HG03342 (cell line): Measurements from ENCODE around the gene CCIN.
"Not testable (repeated sequence)": the region's sequence is repeated elsewhere in the genome, so short reads cannot be mapped to it uniquely, and the experiment has no call there.

Experiments used
- ATAC-seq: cut with Tn5 transposase; IDR thresholded peaks from one replicate; pipeline ENCODE4 v1.9.1; 2021; ENCODE audit warnings: mild to moderate bottlenecking, moderate library complexity; ENCODE audit not compliant: unreplicated experiment

The CCIN gene

DNA sequence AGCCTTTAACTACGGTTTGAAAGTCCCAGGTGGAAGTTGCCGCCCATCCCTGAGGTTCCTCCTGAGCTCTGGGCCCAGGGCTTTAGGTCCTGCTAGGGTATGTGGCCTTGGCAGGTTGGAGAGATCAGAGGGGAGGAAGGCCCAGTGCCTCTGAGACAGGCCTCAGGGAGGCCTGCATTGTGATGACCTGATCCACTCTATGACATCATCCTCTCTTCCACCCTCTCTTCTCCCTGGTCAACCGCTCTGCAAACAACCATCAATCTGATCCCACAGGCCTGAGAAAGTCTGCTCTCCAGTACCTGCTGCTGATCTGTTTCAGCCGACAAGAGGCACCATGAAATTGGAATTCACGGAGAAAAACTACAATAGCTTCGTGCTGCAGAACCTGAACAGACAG lies at the start of gene CCIN:
Gene CCIN (plus strand): TSS at position 223 of the 400 bp plus-strand sequence. CDS start 115 bp downstream, at position 338.
- no peak for ATAC-seq

DNA sequence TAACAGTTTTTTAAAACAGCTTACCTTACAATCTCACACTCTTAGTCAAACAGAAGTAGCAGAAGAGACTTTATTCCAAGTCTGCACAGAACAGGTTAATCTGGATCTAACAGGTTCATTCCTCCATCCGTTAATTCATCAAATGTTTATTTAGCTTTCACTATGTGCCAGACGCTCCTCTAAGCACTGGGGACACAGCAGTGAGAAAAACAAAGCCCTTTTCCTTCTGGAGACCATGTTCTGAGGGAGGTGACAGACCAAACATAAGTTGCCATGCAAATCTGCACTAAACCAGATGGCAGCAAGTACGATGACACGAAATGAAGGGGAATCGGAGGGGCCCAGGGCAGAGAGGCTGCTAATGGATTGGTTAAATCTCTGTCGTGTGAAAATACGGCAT lies 49.7 kb upstream of the CCIN start:
- ATAC-seq = no peak

DNA sequence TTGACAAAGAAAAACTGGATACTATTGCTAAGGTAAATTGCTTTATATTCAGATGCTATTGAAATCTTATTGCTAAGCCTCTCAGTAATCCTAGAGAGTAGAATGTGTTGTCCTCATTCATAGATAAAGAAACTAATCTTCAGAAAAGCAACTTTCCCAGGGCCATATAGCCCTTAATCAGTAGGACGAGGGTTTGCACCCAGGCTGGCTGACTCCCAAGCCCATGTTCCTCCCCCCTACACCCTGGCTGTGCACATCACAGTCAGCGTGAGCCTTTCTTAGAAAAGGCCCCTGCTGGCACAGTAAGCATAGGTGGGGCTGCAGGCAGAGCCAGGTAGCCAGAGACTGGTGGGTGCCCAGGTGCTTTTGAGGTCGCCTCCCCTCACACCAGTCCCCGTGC lies 48.5 kb upstream of the CCIN start:
- no peak for ATAC-seq

DNA sequence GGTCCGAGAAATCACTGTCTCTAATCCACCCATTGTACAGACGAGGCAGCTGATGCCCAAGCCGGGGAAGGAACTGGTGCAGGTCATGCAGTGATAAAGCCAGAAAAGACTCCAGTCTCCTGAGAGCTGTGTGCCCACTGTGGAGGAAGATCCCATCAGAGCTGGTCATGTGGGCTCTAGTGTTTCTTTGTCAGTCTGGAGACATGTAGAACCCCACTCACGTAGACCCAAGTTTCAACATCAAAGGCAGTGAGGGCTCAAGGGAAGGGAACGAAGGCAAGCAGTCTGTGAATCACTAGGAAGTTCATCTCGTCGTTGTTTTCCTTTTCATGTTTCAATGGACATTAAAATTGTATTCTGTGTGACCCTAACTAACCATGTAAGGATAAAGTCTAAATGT lies 47.2 kb upstream of the CCIN start:
- no peak for ATAC-seq

DNA sequence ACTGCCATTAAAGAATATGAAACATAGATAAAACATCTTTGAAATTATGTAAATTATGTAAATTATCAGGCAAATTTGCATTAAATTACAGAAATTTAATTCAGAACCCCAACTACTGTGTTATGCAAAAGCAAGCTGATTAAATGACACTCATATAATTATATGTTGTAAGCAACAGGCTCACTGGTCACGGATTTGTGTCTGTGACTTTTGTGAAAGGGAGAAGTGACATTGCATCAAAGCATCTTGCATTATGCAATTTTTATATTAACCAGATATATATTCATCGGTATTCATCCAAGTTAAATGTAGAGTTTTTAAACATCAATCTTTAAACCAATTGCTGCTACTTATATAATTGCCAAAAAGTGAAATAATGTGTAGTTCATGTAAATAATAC lies 45.7 kb upstream of the CCIN start:
- ATAC-seq = no peak

- no peak for ATAC-seq
Measured at GRCh38 chr9:36125062-36125855, 43.9 kb upstream of the CCIN start.

GRCh38 chr9:36126016-36126730 lies 43.0 kb upstream of the CCIN start:
- ATAC-seq = no peak

GRCh38 chr9:36127652-36128244 lies 41.4 kb upstream of the CCIN start:
- ATAC-seq = no peak

DNA sequence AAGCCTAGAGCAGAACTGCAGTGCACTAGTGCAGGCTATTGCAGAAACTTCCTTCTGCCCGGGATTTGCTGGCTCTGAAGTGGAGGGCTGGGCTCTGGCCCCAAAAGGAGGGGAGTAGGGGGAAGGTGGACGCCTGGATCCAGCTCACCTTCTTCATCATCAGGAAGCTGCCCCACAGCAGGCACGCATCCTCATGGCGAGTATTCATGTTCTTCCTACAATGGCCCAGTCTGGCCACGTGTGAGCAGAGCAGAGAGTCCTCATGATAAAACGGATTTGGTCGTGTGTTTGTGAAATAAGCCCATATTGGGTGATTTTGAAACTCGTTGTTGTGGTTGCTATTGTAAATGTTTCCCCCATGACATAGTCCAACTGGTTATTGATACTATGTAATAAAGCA lies 40.8 kb upstream of the CCIN start:
- ATAC-seq = no peak

DNA sequence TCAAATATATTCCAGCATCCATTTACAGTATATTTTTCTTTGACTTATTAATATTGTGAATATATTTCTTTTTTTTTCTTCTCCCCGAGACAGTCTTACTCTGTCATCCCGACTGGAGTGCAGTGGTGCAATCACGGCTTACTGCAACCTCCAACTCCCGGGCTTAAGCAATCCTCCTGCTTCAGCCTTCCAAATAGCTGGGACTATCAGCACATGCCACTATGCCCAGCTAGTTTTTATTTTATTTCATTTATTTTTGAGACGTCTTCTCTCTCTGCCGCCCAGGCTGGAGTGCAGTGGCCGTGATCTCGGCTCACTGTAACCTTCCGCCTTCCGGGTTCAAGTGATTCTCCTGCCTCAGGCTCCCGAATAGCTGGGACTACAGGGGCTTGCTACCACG lies 40.0 kb upstream of the CCIN start:
- no peak for ATAC-seq

GRCh38 chr9:36131666-36132065 lies 37.5 kb upstream of the CCIN start:
- ATAC-seq = not testable (repeated sequence)

GRCh38 chr9:36132086-36132485 lies 37.1 kb upstream of the CCIN start:
- ATAC-seq = no peak

GRCh38 chr9:36134761-36135505 lies 34.3 kb upstream of the CCIN start:
- no peak for ATAC-seq

- no peak for ATAC-seq
Measured at GRCh38 chr9:36135741-36136271, 33.4 kb upstream of the CCIN start.

DNA sequence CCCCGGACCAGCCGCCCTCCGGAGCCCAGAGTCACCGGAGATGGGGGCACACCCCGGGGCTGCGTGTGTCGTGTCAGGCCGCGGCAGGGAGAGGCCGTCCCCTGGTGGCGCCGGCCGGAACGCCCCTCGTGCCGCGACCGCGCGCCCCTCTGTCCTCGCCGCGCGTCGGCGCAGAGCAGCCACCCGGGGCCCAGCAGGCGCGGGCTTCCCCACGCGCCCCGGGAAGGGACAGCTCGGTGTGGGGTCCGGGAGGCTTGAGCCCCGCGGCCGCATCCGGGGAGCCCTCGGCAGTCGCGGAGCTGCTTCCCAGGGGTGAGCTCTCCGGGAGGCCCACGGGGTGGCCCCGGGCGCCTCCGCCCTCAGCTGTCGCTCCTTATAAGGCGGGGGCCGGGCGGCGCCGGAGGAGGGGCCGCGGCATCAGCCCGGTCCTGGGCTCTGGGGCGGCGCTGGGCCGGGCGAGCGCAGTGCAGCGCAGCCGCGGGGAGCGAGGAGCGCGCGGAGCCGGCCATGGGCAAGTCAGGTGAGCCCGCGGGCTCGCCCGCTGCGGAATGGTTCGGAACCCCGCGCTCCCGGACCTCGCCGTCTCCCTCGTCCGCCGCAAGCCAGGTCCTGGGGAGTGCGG lies 32.8 kb upstream of the CCIN start, which contains the start of gene GLIPR2:
Gene GLIPR2 (plus strand): TSS at position 462 of the 622 bp plus-strand sequence. CDS start 46 bp downstream, at position 508.
- ATAC-seq = peak; percentile 88

- peak; percentile 29 for ATAC-seq
Measured at GRCh38 chr9:36136894-36137391, 32.2 kb upstream of the CCIN start.

DNA sequence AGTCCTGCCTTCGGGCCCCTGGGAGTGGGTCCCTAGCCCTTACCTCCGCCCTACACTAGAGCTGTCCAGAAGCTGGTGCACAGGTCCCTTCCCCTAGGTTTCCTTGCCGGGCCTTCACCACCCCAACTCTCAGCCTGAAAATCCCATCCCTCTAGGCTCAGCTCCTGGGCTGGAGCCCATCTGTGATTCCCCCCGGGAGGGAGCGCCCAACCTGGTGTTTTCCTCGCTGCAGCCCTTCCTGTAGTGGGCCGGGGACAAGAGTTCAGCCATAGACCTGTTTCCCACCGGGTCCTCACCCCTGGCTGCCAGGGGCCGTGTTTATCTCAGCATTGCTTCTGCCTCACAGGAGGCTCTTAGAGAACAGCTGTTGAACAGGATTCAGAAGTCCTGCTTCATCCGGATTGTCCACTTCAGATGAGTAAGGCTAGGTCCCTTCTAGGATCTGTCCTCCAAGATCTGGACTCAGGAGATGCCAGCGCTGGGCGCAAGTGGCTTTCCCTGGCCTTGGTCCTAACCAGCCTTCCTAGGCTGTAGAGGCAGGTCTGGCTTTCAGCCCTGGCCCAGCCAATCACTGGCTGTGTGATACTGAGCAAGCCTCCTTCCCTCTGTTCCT lies 31.7 kb upstream of the CCIN start:
- no peak for ATAC-seq

GRCh38 chr9:36138496-36138895 lies 30.7 kb upstream of the CCIN start:
- no peak for ATAC-seq

GRCh38 chr9:36138901-36139300 lies 30.3 kb upstream of the CCIN start:
- no peak for ATAC-seq
